GM12878 (cell line): ENCODE measurements around the gene SMG6. TPM values are rescaled to one million over a fixed set of nuclear protein-coding genes. Genes with fewer than 3 reads are reported as not detected.
A peak's percentile ranks its signal among the peaks of the same experiment; 100 is the strongest.

Source experiments
- ATF2 ChIP-seq: IDR thresholded peaks from 2 replicates; pipeline ENCODE4 v1.6.1; 2012; ENCODE audit warnings: low read length, inconsistent platforms
- ATF3 ChIP-seq: IDR thresholded peaks from 2 replicates; pipeline ENCODE4 v1.6.1; 2011; ENCODE audit warnings: low read depth, mild to moderate bottlenecking, low read length, moderate library complexity, borderline replicate concordance; ENCODE audit errors: extremely low read depth
- BACH1 ChIP-seq: fragments of 450-650 bp; IDR thresholded peaks from 2 replicates; pipeline ENCODE4 v1.6.1; 2017; ENCODE audit warnings: mild to moderate bottlenecking, borderline replicate concordance
- DPF2 ChIP-seq: fragments of 450-650 bp; IDR thresholded peaks from 2 replicates; pipeline ENCODE4 v1.6.1; 2017; ENCODE audit warnings: mild to moderate bottlenecking
- E2F8 ChIP-seq: fragments of 450-650 bp; IDR thresholded peaks from 2 replicates; pipeline ENCODE4 v1.6.1; 2018; ENCODE audit warnings: mild to moderate bottlenecking, low read depth, moderate library complexity; ENCODE audit not compliant: partially characterized antibody
- FOS ChIP-seq: IDR thresholded peaks from 3 replicates; pipeline ENCODE4 v1.6.1; 2011; ENCODE audit warnings: borderline replicate concordance; ENCODE audit not compliant: insufficient read length; ENCODE audit errors: extremely low read depth
- IKZF2 ChIP-seq, 2 experiments: fragments of 450-650 bp; IDR thresholded peaks; 2 replicates each; pipeline ENCODE4 v1.6.1; 2017; ENCODE audit warnings: mild to moderate bottlenecking in 2 of 2, moderate library complexity in 2 of 2
- JUNB ChIP-seq: IDR thresholded peaks from 2 replicates; pipeline ENCODE4 v1.6.1; 2016; ENCODE audit warnings: antibody characterized with exemption, mild to moderate bottlenecking
- KAT2A ChIP-seq: conservative IDR thresholded peaks from 2 replicates; pipeline ENCODE4 v1.6.1; 2011; ENCODE audit warnings: low read depth, low read length; ENCODE audit not compliant: control insufficient read depth
- MTA2 ChIP-seq: fragments of 450-650 bp; IDR thresholded peaks from 2 replicates; pipeline ENCODE4 v1.6.1; 2016; ENCODE audit warnings: low read depth, mild to moderate bottlenecking, moderate library complexity
- MXI1 ChIP-seq: fragments of 150-350 bp; IDR thresholded peaks from 2 replicates; pipeline ENCODE4 v1.6.1; 2011; ENCODE audit warnings: low read depth, mild to moderate bottlenecking, inconsistent platforms, low read length, improper control_type of control experiment
- NR2C2 ChIP-seq: IDR thresholded peaks from 2 replicates; pipeline ENCODE4 v1.6.1; 2011; ENCODE audit warnings: borderline replicate concordance, low read depth; ENCODE audit not compliant: control insufficient read depth, insufficient read length
- PBX3 ChIP-seq: IDR thresholded peaks from 2 replicates; pipeline ENCODE4 v1.6.1; 2011; ENCODE audit warnings: mild to moderate bottlenecking, low read depth, low read length, moderate library complexity; ENCODE audit not compliant: insufficient replicate concordance
- PML ChIP-seq: IDR thresholded peaks from 2 replicates; pipeline ENCODE4 v1.6.1; 2012; ENCODE audit warnings: low read length, inconsistent platforms
- RB1 ChIP-seq: fragments of 450-650 bp; formaldehyde crosslinking; IDR thresholded peaks from 2 replicates; pipeline ENCODE4 v1.6.1; 2017; ENCODE audit warnings: mild to moderate bottlenecking, borderline replicate concordance
- SKIL ChIP-seq: fragments of 450-650 bp; IDR thresholded peaks from 2 replicates; pipeline ENCODE4 v1.6.1; 2017; ENCODE audit warnings: mild to moderate bottlenecking, low read depth, inconsistent platforms; ENCODE audit not compliant: poor library complexity, severe bottlenecking
- SMAD1 ChIP-seq: fragments of 450-650 bp; IDR thresholded peaks from 2 replicates; pipeline ENCODE4 v1.6.1; 2018; ENCODE audit warnings: mild to moderate bottlenecking, low read depth; ENCODE audit not compliant: partially characterized antibody
- SRF ChIP-seq, 2 experiments: IDR thresholded peaks; 2 replicates each; pipeline ENCODE4 v1.6.1; 2011; ENCODE audit warnings: low read depth in 2 of 2, low read length in 2 of 2, mild to moderate bottlenecking in 1 of 2, moderate library complexity in 1 of 2
- TAF1 ChIP-seq: IDR thresholded peaks from 2 replicates; pipeline ENCODE4 v1.6.1; 2011; ENCODE audit warnings: mild to moderate bottlenecking, low read depth, low read length, borderline replicate concordance
- TCF12 ChIP-seq: IDR thresholded peaks from 2 replicates; pipeline ENCODE4 v1.6.1; 2011; ENCODE audit warnings: low read depth, mild to moderate bottlenecking, low read length
- ZNF622 ChIP-seq: fragments of 450-650 bp; IDR thresholded peaks from 2 replicates; pipeline ENCODE4 v1.6.1; 2017; ENCODE audit warnings: mild to moderate bottlenecking, inconsistent platforms
- polyA plus RNA-seq, 11 experiments: library from polyadenylated mRNA; depleted of rRNA in 4 of 11; unstranded in 6 of 11; stranded (reverse) in 5 of 11; fragments of >200 nt; fragmentation: Nextera tagmentation in 4 of 11; fragmentation: Illumina TruSeq in 1 of 11; extraction: Ambion mirVana in 4 of 11; extraction: Trizol in 1 of 11; gene quantifications; 1 replicate in 1 of 11; 2 replicates in 10 of 11; pipeline versions ENCODE4 v1.2.1 to v1.2.3, GENCODE V29; 2011 to 2016; ENCODE audit warnings: inconsistent platforms in 2 of 11, missing spikeins in 2 of 11, low read depth in 1 of 11
- total RNA-seq, 4 experiments: library from RNA; depleted of rRNA in 3 of 4; stranded (reverse); fragments of >200 nt in 3 of 4; fragmentation: Illumina TruSeq in 1 of 4; extraction: Trizol in 1 of 4; gene quantifications; 2 replicates each; pipeline versions ENCODE4 v1.2.1 to v1.2.3, GENCODE V29; 2013 to 2021

SMG6 gene
- total and polyA plus RNA-seq, 10 of the 15 experiments (the other 5 are each of a cell fraction or from before 2014, with no cell fraction given) = 0.58 to 28.7 (median 15.7) TPM

- no peak for TF ChIP-seq E2F8
- TF ChIP-seq SKIL = peak; percentile 99
- no peak for TF ChIP-seq NR2C2
- no peak for TF ChIP-seq RB1
- no peak for TF ChIP-seq KAT2A
- no peak for TF ChIP-seq FOS
- TF ChIP-seq SMAD1 = peak; percentile 43
- TF ChIP-seq BACH1 = peak; percentile 84
- peak; percentile 95 for TF ChIP-seq MTA2
- TF ChIP-seq ATF2 = peak; percentile 97
- peak; percentile 91; the same call in 1 of the 2 replicates for TF ChIP-seq PML
- peak; percentile 99 for TF ChIP-seq JUNB
- peak; percentile 95 for TF ChIP-seq TCF12
- TF ChIP-seq DPF2 = peak; percentile 99
- peak; percentile 16 for TF ChIP-seq PBX3
- 0 out of 2 replicates have a peak, but pooled peaks have one; percentile 12 for TF ChIP-seq MXI1
- peak; percentile 18; the same call in 1 of the 2 replicates for TF ChIP-seq TAF1
- TF ChIP-seq ZNF622 = no peak
- TF ChIP-seq SRF (IDR thresholded peaks at IDR 0.05; ENCODE audit: low read depth in 2 of 2, low read length in 2 of 2) = peak in 1 of 2 experiments; percentile 75; a peak in 2 of 4 replicates
- TF ChIP-seq IKZF2 (IDR thresholded peaks at IDR 0.05) = peak; percentile 93 to 96
- no peak for TF ChIP-seq ATF3
Measured at GRCh38 chr17:2070241-2071023, 233.2 kb downstream of the SMG6 start (continued).
